Measurements from ENCODE around the gene PSMG4.
"Not testable (repeated sequence)": the region's sequence is repeated elsewhere in the genome, so short reads cannot be mapped to it uniquely, and the experiment has no call there.

Gene PSMG4

GRCh38 chr6:3230900-3231246, 27.9 kb upstream of the PSMG4 start:
- DNase-seq: peak; percentile 49

- peak; percentile 74 for DNase-seq
Observed at GRCh38 chr6:3231247-3232016, 27.3 kb upstream of the PSMG4 start.

GRCh38 chr6:3232017-3232945, 26.5 kb upstream of the PSMG4 start:
- DNase-seq: peak; percentile 28

DNA sequence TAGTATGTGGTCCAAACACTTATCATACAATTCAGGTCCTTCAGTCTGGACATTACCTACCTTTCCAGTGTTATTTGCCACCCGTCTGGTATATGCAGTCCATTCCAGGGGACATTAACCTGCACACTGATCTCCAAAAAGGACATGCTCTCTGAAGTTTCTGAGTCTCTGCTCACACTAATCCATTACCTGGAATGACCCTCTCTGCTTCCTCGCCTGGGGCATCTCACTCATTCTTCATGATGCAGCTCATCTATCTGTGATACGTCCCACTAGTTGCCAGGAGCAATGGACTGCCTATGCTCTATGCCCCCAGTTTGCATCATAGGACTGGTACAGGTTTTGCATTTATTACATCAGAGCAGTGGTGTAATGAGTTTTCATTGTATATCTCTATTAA, 25.4 kb upstream of the PSMG4 start:
- no peak for DNase-seq

- DNase-seq: no peak
Observed at GRCh38 chr6:3233904-3234303, 24.8 kb upstream of the PSMG4 start.

DNA sequence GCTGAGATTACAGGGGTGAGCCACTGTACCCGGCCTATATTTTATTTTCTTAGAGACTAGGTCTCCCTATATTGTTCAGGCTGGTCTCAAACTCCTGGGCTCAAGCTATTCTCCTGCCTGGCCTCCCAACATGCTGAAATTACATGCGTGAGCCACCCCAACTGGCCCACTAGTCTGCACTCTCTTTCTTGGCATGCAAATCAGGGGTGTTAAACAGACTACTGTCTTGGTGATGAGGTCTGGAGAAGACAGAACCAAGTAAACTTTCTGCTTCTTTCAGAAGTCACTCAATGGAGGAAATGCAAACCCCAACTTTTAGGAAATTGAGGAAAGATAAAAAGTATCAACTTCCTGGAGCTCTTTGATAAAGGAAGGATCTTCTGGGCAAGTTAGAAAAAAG, 23.3 kb upstream of the PSMG4 start:
- DNase-seq: no peak

- no peak for DNase-seq
Observed at GRCh38 chr6:3236005-3236404, 22.7 kb upstream of the PSMG4 start.

- DNase-seq: no peak
Observed at GRCh38 chr6:3237761-3238662, 20.7 kb upstream of the PSMG4 start.

GRCh38 chr6:3239110-3239830, 19.5 kb upstream of the PSMG4 start:
- no peak for DNase-seq

DNA sequence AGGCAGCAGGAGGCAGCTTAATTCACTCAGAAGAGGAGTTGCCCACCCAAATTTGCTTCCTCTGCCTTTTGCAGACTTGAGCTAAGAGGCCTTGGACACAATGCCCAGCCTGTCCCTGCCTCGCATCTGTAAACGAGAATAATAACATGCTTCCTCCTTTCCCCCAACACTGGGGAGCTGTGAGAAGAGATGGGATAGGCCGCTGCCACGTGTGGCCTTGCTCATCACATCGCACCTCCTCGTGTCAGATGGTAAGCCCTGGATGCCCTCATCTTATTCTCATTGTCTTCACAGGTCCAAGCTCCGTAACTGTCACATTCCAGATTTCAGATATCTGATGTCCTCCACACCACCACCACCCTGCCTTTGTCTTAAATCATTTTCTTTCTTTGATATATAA, 18.2 kb upstream of the PSMG4 start:
- DNase-seq: no peak

- DNase-seq: not testable (repeated sequence)
Observed at GRCh38 chr6:3241745-3242144, 17.0 kb upstream of the PSMG4 start.

DNA sequence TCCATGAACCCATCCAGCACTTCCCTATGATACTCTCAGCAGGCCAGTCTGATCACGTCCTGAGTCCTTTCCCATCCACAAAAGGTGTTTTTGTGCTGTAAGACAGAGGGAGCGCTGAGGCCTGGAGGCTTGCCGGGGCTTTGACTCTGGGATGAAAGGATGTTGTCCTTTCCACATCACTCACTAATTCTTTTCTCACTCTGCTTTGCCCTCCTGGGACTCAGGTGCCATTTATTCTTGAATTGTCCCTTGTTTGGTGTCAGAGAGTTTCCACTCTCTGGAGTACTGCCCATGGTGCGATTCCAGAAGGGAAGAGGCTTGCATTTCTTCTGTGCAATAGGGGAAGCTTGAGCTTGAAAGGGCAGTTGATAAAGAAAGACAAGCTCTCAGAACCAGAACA, 16.0 kb upstream of the PSMG4 start:
- DNase-seq: no peak

GRCh38 chr6:3244003-3244831, 14.5 kb upstream of the PSMG4 start:
- DNase-seq: no peak

DNA sequence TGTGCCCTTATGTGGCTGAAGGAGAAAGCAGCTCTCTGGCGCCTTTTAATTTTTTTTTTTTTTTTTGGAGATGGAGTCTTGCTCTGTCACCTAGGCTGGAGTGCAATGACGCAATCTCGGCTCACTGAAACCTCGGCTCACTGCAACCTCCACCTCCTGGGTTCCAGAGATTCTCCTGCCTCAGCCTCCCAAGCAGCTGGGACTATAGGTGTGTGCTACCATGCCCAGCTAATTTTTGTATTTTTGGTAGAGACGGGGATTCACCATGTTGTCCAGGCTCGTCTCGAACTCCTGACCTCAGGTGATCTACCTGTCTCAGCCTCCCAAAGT, 13.9 kb upstream of the PSMG4 start:
- not testable (repeated sequence) for DNase-seq

GRCh38 chr6:3245216-3245615, 13.5 kb upstream of the PSMG4 start:
- no peak for DNase-seq

DNA sequence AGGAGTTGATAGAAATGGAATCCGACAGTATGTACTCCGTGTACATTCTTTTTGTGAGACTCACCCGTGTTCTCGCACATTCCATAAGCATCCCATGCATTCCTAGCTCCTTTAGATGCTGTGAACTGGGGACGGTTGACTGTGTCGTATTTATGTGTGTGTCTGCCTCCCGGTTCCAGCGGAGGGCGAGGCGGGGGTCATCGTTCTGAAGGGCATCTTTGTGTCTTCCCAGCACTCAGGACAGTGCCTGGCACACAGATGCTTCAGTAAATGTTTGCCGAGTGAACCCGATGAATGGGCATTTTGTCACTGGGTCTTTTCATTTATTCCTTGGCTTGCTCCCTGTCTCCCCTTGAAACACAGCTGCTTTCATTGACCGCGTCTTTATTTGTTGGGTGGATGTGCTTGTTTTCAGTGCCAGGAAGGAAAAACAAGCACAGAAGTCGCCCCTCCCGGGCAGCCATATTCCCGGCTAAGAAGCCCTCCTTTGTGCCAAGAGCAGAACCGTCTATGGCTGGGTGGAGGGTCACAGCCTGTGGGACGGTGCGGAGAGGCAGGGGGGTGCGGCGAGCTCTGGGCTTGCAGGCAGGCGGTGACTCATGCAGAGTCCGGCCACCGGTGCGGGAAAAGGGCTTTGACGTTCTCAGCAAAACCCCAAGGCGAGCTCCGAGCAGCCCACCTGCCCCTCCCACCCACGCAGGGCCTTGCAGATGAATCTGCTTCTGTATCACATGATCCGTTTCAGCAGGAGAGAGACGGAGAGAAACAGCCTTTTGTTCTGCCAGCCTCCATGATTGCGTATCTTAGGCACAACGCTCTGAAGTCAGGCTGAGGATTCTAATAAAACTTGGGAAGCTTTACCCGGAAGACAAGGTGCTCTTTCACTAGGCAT, 11.2 kb upstream of the PSMG4 start:
- no peak for DNase-seq

GRCh38 chr6:3249821-3250220, 8.9 kb upstream of the PSMG4 start:
- DNase-seq: no peak

- DNase-seq: no peak
Observed at GRCh38 chr6:3250231-3250675, 8.5 kb upstream of the PSMG4 start.

GRCh38 chr6:3251462-3252314, 7.1 kb upstream of the PSMG4 start:
- DNase-seq: peak; percentile 56

DNA sequence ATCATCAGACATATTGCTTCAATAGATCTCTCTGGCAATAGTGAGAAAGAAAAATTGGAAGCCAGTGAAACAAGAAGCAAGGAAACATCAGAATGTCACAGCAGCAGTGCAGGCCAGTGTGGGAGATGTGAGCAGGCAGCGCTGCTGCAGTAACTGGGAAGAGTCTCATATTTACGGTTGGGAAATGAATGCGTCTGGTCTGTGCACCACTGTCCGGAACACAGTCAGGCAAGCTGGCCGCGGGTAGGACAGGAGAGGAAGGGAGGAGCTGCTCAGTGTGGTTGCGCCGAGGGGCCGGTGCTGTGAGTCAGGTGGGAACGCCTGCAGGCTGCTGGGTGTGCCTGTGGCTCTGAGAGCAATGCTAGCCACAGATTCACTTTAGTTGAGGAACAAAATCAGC, 6.4 kb upstream of the PSMG4 start:
- no peak for DNase-seq
